IPS-NIHi7 (cell line): ENCODE results near the gene MAFG.

Experiments used
- DNase-seq: peaks from one replicate; pipeline ENCODE4 v3.0.0; 2012; ENCODE audit warnings: mixed read lengths; ENCODE audit errors: extremely low spot score

MAFG gene

DNA sequence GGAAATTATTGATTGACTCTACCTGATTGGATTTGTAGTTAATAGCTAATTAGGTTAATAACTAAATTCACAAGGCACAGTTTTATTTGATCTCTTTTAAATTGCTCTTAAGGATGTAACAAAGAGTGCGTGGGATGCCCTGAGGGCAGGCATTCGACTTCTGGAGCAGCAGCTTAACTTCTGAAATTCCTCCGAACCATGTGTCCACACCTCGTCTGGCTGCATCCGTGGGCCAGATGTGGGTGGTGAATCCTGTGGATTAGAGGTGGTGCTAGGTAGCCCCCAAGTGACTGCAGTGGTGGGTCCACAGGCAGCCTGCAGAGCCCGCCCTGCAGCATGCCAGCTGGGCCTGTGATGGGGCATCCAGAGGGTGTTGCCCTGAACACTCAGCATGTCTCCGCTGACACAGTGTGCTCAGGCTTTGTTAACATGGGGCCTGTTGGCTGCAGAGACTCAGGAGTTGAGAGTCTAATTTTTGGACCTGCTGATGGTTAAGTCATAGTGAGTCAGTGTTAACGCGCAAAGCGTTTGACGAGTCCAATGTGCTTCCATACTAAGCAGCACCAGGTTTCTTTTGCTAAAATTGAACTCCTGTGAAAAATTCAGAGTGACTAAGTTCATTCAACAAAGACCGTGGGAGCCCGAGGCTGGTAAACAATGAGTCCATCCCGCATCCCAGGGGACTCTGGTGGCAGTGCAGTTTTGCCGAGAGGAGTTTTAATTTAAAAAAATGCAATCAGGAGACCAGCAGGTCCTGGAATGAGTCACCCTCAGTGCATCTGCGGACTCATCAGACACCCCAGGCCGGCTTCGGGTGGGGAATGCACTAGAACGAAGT lies 29.3 kb downstream of the MAFG start:
- no peak for DNase-seq

DNA sequence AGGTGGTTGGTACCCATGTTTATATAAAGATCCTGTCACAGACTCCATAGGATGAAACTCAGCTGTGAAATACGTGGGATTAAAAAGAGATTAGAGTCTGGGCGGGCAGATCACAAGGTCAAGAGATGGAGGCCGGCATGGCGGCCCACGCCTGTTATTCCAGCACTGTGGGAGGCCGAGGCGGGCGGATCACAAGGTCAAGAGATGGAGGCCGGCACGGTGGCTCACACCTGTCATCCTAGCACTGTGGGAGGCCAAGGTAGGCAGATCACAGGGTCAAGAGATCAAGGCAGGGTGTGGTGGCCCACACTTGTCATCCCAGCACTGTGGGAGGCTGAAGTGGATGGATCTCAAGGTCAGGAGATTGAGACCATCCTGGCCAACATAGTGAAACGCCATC lies 32.1 kb downstream of the MAFG start:
- no peak for DNase-seq

DNA sequence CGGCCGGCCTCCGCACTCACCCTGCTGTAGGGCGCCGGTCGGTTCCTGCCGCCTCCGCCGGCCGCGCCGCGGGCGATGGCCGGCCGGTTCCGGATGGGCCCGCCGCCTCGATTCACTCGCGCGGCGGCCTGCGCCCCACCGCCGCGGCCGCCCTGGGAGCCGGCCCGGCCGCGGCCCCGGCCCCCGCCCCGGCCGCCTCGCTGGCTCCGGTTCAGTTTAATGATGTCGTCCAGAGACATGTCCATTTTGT lies 36.3 kb downstream of the MAFG start:
- no peak for DNase-seq

DNA sequence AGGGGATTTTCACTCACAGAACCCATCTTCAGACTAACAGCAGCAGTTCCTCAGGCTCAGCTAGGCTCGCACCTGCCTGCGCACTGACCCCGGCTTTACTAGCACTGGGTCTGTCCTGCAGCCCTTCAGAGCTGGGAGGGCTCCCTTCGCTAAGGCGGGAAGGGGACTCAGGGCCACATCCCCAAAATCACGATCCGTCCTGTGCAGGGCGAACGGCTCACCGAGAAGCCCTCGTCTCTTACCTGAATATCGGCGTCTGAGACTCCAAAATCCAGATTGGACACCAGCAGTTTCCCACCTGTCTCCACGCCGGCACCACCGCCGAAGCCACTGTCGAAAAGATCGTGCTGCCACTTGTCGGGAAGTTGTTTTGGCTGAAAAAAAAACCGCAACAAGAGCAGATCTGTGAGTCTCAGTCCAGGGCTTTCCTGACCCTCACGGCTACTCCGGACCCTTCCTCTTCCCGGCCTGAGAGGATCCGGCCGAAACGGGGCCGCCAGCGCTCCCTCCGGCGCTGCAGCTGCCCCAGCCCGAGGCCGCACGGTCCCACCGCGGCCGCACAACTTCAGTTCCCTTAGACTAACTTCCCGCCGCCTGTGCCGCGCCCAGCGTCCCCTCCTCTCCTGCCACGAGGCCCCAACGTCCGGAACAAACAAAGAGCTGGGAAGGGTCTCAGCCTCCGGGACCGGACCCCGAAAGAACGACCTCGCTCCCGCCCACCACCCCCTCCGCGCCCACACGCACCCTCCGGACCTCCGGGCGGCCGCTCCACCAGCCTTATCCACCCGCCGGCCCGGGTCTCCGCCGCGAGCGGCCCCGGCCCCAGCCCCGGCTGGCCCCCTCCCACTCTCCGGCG lies 36.9 kb downstream of the MAFG start:
- no peak for DNase-seq

DNA sequence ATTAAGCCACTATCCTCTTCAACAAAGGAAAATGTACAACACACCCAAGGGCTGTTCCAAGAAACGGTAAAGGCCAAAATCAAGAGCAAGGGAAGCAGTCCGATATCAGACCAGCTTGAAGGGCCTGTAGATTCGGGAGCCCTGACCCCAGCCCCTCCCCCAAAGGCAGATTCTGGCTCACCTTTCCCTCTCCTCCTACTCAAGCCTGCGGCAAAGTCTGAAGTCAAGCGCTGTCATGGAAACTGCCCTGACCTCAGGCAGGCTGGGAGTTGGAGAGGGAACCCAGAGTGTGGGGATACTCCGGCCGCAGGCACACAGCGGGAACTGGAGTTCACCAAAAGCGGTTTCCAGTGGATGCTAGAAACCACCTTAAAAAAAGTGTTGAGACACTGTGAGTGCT lies 37.9 kb downstream of the MAFG start:
- DNase-seq: no peak

DNA sequence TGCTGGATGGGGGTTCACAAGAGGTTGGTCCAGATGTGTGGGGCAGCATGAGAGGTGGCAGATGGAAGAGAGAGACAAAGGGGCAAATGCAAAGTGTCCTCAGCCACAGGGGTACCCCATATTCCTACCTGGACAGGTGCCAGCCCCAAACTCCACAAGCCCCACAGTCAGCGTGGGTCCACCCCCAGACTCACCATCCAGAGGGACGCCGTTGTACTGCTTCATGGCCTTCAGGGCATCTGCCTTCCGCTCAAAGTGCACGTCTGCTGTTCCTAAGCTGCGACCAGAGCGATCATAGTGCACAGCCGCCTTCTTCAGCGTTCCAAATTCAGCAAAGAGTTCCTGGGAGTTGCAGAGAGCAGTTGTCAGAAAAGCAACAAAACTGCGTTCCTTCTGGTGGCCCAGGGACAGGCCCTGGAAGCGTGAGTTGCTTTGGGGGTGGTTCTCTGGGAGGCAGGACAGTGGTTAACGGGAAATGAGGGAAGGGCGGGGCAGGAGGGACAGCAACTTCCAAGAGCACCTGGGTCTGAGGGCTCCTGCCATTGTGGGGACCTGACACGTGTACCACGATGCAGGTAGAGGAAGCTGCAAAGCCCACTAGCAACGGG lies 38.4 kb downstream of the MAFG start:
- no peak for DNase-seq

DNA sequence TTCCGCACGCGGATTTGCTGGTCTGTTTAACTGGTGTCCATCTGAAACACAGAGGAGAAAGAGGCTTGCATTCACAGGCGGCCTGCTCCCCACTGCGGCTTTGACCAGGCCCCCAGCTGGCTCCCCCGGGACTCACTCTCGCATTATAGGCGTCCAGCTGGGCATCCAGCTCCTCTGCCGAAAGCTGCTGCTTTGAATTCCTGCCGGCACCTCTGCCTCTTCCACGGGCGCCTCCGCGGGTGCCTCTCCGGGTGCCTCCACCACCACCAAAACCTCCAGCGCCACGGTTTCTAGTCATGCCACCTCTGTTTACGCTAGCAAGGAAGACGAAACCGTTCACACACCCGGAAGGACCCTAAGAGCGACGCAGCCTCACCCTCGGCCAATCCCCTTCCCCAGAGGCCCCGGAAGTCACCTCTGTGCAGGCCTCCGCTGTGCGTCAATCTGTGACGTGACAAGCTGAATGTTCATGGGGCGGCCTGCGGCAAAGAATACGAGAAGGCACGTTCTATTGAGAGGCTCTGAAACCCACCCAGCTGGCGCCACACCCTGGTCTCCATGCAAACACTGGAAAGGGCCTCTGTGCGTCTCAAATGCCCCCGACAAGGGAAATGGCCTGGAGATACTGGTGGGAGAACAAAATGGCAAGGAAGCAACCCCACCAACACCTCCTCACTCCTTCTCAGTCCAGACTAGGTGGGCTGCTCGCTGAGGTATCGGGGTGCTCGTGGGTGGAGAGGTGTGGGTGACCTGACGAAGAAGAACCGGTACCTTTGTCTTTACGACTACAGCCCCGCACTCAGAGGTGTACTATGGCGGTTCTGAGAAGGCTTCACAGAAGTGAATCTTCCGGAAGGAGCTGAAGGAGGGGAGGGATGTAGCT lies 39.2 kb downstream of the MAFG start:
- no peak for DNase-seq

DNA sequence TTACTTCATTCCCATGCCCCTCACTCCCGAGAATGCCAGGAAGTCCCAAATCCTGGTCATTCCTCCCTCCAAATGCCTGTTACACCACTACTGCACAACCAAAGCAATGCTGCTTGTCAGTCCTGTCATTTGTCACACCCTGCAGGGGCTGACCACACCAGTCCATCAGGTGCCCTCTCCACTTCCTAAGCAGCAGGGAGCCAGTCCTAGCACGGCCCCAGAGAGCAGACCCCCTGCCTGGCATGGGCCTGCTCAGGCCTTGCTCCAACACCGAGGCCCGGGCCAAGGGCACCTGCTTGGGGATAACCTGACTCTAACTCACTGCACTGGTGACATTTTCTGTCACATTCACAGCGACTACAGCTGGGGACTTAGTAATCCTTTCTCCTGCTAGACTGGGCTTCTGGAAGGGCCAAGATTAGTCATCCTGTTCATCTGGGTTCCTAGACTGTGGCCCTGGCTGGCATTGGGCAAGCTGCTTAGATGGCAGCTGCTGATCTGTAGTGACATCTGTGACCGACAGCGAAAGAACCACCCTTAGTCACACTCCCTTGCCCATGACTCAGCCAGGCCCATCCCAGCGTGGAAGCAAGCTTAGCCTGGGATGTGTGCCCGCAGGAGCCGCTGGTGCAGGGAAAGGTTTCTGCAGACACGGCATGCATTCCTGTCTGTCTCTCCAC lies 41.5 kb downstream of the MAFG start:
- DNase-seq: no peak

DNA sequence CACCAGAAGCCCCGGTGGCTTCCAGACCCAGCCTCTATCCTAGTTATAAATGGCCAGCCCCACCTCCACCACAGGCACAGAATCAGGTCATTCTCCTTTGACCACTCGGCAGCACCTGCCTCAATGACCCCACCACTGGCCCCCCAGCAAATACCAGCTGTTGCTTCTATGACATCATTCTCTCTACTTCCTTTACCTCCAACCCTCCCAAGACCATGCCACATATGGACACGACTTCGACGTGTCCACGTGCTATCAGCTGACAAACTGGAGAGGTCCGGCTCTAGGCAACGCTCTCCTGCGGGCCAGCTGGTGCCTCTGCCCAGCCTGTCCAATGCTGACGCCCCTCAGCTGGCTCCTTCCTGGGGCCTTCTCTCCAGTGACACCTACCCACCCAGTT lies 42.1 kb downstream of the MAFG start:
- no peak for DNase-seq

DNA sequence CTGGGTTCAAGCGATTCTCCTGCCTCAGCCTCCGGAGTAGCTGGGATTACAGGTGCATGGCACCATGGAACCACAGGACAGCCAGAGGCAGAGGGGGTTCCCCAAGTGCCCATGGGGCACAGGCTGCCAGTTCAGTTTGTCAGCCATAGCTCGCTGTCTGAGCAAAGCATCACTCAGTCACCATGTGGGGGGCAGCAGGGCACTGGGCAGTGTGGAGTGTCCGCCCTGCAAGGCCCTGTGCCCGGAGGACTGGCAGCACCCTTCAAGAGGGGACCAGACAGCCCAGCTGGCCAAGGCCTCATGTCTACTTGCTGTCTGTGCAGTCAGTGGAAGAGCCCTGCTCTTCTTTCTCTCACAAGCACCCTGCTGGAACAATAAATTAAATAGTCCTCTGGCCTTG lies 42.6 kb downstream of the MAFG start:
- DNase-seq: no peak

DNA sequence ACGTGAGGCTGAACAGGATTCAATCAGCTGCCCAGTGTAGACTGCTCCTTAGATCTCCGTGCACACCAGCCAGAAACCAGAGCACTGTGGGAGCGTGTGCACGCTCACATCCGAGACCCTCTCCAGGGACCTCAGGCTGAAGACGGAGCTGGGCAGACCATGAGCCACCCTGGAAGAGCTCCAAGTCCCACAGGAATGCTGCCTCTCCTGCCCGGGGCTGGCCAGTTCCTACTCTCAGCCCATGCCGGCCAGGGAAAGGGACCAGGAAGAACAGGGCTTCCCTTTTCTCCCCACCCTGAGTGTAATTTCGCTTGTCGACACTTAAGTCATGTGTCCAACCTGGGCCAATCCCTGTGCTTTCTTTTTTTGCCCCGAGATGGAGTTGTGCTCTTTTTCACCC lies 43.0 kb downstream of the MAFG start:
- no peak for DNase-seq

DNA sequence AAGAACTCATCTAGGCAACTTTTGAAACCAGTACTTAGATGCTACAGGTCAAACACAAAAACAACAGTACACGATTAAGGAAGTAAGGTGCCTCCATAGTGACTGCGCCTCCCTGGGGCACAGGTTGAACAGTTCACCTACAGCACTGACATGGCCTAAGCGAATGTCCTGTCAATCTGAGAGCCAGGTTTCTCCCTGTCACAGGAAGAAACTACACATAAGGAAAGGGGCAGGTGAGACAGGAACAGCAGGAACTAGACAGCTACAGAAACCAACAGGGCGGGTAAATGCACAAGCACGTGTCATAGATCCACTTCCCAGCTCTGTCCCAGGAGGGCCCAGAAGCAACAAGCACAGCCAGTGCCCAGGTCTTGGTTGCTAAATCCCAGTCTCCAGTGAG lies 48.4 kb downstream of the MAFG start:
- no peak for DNase-seq

DNA sequence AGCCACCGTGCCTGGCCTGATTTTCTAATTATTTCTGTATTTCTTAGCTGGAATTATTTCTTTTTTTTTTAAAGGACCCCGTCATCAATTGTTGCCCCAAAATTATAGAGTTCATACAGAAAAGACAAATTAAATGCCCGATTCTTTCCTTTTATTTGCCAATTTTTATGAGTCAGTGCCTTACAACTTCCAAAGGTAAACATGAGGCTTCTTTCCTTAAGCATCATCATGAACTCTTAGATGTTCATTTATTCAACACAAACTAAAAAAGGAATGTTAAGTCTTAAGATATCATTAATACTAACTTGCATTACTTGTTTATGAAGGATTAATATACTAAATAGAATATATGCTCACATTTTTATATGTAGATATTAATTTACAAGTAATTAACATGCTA lies 49.2 kb downstream of the MAFG start:
- DNase-seq: no peak

DNA sequence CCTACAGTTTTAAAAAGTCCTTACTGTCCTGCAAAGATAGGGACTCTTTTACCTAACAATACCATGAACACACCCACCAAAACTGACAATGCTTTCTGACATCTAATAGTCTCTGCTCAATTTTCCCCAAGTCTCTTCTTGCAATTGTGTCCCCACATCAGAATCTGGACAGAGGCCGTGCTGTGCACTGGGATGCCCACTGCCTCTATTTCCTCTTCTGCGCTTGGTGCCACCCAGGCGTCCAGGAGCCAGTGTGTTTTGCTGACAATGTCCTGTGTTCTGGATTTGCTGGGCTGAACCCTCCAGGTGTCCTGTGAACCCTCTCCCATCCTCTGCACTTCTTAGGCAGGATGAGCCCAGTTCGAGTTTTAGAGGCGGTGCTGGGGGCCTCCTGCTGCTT lies 50.0 kb downstream of the MAFG start:
- no peak for DNase-seq

DNA sequence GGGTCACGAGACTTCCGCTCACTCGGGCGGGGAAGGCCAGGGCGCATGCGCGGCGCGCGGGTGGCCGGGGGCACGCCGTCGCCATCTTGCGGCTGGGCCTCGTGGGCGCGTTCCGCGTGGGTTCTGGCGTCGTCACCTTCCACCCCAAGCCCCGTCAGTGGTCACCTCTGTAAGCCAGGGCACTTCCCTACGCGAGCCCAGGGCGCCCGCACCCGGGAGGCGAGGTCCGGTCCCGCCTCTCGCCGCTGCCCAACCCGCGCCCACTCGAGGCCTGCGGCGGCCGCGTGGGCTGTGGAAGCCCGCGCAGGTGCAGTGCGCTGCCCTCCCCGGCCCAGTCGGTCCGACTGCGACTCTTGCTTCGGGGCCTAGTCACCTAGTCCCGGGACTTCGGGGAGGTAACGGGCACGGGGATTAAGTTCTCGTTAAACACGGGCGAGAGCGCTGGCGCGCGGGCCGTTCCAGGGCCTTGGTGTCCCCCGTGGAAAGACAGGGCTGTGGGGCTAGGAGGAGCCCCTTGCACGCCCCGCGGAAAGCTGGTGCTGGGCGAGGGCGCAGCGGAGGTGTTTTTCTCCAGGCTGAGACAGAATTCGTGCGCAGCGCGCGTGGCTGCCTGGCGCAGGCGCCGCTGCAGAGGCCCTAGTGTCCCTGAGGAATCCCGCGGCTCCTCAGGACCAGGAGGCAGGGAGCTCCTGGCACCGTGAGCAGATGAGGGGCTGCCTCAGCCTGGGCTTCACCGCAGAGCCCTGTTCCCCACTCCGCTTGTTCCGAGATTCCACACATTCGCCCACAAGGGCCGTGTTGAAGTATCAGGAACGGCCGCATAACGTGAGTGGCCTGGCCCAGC lies 55.9 kb downstream of the MAFG start:
- DNase-seq: peak; percentile 95

DNA sequence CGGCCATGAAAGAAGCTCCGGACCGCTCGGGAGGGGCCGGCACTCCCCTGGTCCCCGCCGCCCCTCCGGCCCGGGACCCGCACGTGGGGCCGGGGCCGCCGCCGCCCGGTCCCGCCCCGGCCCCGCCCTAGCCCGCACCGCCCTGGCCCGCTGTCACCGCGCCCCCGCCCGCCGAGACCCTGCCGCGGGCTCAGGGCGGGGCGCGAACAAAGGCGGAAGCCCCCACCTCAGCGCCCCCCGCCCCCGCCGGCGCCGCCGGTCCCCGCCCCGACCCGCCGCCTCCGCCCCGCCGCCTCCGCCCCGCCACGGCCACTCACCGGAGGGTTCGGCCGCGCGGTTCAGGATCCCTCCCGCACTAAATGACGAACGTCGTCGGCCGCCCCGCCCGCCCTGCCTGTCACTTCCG lies 56.6 kb downstream of the MAFG start, which contains the start of gene ARHGDIA:
Gene ARHGDIA, minus strand, starts transcription at position 357 of the 406 bp plus-strand sequence. CDS start 1,407 bp downstream, outside the sequence.
- DNase-seq: no peak

DNA sequence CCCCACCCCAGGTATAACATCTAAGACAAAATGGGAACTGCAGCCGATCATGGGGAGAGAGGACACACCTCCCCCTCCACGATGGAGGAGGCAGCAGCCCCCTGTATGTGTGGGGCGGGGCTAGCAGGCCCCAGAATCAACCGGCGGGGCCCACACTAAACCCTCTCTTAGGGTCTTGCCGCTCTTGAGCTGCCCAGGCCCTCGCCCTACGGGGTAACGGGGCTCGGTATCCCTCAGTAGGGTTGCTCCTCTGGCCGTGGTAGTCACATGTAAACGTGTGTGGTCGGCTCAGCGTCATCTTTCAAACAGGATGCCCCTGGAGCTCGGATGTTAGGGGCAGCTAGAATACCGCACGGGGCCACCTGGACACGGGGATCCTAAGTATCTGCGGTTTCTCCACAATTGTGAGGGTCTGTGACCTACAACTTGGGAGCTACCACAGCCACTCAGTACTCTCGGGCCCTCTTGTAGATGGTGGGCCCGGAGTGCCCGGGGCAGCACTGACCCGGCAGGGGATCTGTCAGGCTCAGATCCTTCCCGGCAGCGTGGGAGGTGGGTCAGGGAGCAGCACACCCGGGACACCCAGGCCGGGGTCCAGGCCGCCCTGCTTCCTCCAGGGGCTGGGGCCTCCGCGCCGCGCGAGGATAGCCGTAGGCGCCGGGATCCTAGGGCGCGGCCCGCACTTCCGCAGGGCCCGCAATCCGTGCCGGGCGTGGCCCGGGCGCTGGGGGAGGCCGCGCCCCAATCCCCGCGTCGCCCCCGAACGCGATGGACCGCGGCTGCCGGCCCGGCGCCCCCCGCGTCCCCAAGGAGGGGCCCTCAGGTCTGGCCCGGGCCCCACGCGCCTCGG lies 57.2 kb downstream of the MAFG start:
- no peak for DNase-seq

DNA sequence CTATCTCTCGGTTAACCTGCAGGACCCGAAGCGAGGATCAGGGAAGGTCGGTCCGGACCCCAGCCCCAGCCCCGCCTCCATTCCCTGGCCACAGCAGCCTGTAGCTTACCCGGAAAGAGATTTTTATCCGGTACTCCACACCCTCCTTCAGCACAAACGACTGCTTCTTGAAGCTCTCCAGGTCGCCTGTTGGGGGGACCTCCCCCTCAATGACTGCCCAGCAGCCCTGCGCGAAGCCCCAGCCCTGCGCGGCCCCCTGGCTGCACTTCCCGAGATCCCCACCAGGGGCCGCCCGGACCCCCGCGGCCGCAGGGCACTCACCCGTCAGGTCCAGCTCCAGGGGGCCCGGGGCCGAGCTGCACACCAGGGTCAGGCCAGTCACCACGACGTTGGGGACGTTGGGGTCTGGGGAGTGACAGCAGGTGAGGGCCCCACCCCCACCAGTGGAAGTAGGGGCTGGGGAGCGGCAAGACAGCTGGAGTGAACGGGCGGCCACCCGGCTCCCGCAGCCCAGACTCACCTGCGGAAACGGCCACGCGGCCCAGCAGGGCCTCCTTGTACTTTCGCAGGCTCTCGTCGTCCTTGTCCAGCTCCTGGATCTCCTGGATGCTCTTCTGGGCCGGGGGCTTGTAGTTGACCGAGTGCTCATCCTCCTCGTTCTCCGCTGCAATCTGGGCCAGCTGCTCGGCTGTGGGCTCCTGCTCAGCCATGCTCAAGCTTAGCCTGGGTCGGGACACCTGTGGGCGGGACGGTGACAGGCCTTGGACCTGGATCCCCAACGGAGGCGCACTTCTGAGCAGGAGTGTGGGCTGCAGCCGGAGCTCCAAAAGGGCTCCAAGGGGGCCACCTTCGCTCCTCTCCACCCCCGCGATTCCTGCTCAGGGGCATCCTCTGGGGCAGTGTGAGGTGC lies 58.1 kb downstream of the MAFG start:
- peak; percentile 77 for DNase-seq
